Activated naive CD8-positive, alpha-beta T cell treated with anti-CD3 and anti-CD28 coated beads, Interleukin-2, amount 50 U/mL, for 16 hours (primary cell): ENCODE data around the gene LCORL.
"Not testable (repeated sequence)": the region's sequence is repeated elsewhere in the genome, so short reads cannot be mapped to it uniquely, and the experiment has no call there.

Source experiments
- DNase-seq: peaks from one replicate; pipeline ENCODE4 v3.0.0-alpha.2; 2020; ENCODE audit warnings: low read depth, low spot score

The LCORL gene

DNA sequence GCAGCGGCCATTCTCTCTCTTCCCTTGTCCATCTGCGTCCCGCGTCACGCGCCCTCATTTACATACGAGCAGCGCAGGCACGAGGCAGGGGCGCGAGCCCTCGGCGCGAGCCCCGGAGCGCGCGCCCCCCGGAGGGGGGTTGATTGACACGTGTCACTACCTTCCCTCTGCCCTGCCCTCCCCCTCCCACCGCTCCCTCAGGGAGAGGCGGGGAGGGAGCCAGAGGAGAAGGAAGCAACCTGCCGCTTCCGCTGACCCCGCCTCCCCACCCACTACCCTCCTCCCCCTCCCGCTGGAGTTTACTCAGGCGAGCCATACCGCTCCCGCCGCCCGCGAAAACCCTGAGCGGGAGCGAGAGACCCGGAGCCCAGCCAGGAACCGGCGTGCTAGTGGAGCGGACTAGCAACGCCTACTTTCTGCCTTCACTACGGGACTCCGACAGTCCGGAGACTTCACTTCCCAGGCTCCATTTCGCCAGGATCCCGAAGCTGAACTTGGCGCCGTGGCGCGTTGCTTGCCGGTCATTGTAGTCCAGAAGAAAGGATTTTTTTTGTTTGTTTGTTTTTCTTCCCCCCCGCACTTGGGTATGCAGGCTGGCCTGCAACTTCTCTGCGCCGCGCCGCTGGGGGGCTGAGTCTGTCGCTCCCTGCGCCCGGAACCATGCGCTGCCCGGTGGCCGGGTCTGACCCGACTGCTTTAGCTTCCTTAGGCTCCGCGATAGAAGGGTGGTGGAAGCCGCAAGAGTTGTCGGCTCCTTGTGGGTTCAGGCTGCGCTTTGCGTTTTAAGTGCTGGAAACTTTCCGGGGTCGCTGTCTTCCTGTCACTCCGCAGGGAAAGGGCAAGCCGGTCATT is at the start of gene LCORL:
Gene LCORL, minus strand, starts transcription at position 36 of the 852 bp plus-strand sequence. Its CDS starts 4 bp downstream, at position 32.
- DNase-seq: peak; percentile 77

DNA sequence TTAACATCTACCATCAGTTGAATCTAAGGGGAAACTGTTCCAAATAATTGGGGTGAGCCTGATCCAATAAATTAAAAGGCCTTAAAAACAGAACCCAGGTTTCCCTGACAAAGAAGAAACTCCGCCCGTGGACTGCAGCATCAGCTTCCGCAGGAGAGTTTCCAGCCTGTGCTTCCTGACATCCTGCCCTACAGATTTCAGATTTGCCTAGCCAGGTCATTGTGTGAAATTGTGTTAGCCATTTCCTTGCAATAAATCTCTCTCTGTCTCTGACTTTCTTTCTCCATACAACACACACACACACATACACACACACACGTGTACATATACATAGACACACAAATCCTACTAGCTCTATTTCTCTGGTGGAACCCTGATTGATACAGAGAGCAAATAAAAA is 48.3 kb upstream of the LCORL start:
- no peak for DNase-seq

DNA sequence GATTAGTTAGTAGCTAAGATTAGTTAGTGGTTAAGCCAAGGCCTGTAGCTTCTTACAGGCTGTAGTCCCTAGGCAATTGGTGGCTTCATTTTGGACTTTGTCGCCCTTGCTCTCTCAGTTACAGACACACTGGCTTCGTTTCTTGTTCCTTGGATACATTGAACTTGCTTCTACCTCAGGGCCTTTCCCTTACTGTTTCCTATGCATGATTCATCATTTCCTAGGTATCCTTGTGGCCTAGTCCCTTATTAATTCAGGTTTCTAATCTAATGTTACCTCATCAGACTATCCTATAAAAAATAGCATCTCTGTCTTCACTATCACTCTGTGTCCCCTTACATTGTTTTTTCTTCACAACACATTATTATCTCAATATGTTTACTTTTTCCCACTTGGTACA is 45.5 kb upstream of the LCORL start:
- no peak for DNase-seq

DNA sequence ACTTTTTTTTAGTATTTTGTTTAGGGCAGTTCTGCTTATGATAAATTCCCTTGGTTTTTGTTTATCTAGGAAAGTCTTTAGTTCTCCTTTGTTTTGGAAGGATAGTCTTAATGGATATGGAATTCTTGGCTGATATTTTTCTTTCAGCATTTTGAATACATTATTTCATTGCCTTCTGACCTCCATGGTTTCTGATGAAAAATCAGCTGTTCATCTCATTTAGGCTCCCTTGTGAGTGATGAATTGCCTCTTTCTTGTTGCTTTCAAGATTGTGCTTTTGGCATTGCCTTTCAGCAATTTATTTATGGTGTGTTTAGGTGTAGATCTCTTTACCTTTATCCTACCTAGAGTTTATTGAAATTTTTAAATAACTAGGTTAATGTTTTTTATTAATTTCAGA is 41.5 kb upstream of the LCORL start:
- no peak for DNase-seq

DNA sequence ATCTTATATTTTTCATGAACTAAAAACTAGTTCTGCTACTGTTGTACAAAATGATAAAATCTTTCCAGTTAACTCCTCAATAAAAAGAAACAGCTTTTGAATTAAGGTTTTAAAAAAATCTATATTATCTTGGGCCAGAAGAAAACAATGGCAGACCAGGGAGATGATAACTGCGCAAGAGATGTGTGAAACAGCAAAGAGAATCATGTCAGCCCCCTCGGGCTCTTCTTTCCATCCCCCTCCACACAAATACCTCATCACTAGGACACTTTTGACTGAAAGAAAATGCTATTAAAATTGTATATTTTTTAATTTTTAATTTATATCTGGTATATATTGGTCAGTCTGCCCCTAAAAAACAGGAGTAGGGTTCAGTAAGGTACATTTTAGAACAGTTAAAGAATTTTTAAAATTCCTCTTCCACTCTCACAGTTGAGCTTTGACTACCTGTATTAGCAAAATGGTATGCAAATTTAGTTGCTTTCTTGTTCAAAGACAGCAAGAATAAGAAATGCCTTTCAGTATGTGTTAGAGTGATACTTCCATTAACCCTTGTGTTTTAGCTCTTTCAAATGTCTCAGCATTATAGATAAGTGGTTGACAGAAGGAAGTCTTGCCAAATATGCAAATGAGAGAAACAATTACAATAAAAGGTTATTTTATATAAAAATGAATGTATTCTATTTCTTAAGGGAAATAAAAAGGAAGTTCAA is 36.4 kb upstream of the LCORL start:
- no peak for DNase-seq

DNA sequence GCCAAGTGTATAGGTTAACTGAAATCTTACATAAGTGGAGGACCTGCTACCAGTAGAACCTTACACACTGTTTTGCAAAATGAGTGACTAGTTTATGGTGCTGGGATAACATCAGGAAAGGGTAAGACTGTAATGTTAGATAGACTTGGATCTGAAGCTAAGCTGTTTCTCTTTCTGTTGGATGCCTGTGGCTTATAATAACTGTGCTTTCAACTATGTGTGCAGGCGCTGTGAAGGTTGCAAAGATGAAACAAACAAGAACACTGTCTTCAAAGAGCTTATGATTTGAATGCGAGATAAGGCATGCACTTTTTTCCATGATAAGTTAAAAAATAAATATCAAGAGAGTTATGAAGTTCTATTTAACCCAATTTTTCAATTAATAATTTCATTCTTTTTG is 34.5 kb upstream of the LCORL start:
- DNase-seq: no peak

DNA sequence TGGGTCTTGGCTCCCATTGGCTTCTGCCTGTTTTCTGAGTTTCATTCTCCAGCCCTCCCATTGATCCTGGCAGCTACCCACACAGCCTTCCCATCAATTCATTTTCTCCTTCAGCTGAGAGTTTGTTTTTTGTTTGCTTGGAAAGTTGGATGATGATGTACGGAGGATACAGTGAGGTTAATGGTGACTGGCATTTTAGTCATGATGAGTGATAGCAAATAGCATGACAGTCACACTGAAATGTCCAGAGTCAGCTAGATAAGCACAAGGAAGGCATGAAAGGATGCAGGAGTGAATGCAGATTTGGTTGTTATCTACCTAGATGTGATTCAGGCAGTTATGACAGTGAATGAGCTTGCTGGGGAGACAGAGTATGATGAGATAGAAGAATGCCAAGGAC is 30.6 kb upstream of the LCORL start:
- no peak for DNase-seq

DNA sequence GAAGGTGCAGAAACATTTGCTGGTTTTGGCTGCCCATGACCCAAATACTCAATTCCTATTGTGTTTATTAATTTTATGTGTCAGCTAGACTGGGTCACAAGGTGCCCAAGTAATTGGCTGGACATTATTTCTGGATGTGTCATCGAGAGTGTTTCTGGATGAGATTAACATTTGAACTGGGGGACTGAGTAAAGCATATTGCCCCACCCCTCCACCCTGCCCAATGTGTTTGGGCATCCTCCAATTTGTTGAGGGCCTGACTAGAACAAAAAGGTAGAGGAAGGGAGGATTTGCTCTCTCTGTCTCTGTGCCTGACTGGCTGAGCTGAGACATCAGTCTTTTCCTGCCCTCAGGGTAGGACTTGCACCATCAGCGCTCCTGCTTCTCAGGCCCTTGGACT is 29.7 kb upstream of the LCORL start:
- no peak for DNase-seq

DNA sequence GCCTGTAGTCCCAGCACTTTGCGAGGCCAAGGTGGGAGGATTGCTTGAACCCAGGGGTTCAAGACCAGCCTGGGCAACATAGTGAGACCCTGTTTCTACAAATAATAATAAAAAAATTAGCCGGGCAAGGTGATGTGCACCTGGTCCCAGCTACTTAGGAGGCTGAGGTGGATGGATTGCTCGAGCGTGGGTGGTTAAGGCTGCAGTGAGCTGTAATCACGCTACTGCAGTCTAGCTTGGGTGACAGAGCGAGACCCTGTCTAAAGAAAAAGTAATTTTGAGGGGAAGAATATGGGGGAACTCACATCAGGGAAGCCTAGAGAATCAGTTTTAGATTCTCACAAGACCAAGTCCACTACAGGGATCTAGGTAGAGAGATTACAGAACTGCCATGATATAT is 28.9 kb upstream of the LCORL start:
- no peak for DNase-seq

DNA sequence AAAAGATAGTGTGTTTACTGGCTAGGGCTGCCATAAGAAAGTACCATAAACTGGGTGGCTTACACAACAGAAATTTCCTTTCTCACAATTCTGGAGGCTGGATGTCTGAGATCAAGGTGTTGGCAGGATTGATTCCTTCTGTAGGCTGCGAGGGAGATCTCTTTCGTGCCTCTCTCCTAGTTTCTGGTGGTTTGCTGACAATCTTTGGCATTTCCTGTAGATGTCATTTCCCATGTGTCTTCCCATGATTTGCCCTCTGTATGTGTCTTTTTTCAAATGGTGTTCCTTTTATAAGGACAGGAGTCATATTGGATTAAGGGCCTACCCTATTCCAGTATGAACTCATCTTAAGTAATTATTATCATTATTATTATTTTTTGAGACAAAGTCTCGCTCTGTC is 27.9 kb upstream of the LCORL start:
- no peak for DNase-seq

DNA sequence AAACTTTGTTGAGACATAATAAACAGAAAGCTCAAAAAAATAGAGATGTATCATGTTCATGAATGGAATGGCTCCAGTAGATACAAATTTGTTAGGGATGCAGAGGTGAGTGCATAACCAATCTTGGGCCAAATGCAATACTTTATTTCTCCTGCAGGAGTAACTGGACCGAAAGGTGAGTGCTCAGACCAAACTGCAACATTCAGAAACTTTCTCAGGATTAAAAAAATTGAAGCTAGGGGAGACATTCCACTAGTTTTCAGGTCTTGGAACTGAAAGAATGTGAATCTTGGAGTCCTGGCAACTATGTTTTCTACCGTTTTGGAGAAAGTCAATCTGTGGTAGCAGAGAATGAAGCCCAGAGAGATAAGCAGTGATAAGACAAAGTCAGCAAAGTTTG is 21.2 kb upstream of the LCORL start:
- no peak for DNase-seq

DNA sequence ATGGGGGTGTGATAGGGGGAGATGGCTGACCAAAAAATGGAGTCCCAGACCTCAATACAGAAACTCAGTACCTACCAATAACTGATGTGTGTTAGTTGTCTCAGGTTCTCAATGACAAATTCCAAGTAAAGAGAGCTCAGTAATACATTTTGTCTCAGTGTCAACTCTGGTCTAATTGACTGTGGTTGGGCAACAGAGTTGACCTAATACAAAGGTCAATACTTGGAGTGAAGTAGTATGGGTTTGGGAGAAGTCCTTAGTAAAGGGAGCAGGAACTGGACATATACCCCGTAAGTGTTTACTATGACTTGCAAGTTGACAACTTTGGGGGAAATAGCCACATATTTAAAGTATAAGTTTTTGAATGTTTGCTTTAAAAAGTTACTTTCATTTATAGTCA is 20.5 kb upstream of the LCORL start:
- no peak for DNase-seq

DNA sequence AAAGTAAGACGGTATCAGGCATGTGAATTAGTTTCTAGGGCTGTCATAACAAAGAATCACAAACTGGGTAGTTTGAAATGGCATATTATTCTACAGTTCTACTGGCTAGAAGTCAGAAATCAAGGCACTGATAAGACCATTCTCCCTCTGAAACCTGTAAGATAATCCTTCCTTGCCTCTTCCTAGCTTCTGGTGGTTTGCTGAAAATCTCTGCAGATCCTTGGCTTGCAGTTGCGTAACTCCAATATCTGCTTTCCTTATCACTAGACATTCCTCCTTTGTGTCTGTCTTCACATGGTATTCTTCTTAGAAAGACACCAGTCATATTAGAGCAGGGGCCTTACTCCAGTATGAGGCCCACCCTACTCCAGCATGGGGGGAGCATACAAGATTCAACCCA is 19.6 kb upstream of the LCORL start:
- DNase-seq: no peak

DNA sequence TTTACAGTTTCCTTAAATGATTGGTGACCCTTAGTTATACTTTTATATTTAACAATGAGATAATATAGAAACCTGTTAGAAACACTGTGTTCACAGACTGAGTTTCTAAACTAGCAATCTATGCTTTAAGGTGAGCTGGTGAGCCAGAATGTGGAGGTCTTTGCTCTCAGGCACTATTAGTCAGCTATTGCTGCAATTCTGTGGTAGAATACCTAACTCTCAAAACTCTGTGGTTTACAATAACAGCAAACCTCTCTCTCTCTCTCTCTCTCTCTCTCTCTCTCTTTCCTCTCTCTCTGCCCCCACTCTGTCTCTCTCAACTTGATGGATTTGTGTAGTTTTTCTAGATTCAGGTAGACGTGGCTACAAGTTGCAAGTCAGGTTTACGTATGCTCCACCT is 17.6 kb upstream of the LCORL start:
- no peak for DNase-seq

DNA sequence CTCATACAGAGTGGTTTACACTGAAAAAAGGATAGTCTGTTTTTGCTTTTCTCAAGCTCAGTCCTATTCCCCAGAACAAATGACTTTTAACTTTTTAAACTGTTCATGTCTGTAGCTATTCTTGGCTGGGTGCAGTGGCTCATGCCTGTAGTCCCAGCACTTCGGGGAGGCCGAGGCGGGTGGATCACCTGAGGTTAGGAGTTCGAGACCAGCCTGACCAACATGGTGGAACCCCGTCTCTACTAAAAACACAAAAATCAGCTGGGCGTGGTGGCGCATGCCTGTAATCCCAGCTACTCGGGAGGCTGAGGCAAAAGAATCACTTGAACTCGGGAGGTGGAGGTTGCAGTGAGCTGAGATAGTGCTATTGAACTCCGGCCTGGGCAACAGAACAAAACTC is 14.8 kb upstream of the LCORL start:
- DNase-seq: not testable (repeated sequence)

DNA sequence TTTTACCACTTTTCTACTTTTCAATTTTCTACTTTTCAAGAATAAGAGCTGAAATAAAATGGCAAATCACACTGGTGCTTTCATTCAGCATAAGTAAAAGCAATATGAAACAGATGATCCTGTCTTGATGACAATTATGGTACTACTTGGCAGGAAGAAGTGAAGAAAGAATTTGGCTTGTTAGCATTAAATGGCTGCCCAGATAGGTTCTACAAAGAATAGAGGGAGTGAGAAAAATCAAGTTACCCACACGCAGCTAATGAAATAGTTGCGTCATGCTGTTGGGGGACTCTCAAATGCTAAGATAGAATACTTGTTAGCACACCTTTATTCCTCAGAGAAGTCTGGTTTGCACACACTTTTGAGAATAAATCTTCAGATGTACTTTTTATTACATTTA is 12.5 kb upstream of the LCORL start:
- no peak for DNase-seq

DNA sequence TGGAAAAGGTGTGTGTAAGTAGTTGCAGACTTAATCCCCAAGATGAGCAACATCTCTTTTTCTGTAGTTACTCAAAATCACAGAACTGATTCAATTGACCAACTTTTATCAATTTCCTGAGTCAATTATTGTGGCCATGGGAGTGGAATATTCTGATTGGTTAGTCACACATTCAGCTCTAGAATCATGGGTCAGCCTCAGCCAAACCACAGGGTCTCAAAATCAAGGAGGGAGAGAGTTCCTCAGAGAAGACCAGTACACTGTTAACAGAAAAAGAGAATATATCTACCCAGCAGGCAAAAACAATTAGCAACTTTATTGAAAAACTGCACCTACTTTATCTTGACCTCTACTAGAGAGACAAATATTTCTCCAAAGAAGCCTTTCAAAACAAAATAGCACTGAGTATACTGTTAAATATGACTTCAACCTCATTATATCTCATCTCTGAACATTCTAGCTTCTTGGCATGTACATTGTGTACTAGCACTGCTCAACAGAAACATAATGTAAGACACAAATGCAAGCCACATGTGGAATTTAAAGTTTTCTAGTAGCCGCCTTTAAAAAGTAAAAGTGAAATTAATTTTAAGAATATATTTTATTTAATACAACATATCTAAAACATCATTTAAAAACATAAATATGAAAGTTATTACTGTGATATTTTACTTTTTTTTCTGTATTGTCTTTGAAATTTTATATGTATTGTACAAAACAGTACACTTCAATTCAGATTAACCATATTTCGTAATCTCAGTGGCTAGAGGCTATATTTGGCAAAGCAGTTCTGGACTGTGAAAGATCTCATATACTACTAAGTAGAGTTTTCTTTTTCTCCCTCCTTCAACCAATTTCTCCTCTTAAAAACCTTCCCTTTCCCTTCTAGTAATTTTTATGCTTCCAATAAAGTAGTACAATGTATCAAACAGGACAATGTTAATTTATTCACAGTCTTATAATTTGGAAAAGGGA is 11.8 kb upstream of the LCORL start:
- DNase-seq: no peak

DNA sequence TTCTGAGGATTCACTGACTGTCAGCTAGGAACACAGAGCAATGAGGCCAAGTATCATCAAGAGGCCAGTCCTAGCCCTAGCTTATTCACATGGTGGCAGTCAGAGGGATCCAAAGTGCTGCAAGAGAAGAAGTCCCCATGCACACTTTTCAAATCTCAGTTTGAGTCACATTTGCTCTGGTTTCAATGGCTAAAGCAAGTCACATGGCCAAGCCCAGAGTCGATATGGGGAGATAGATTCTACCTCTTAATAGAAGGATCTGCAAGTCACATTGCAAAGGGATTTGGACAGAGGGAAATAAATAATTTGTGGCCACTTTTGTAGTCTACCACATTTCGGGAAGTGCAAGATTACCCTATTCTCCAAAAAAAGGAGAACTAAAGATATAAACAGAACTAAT is 3.7 kb upstream of the LCORL start:
- no peak for DNase-seq

DNA sequence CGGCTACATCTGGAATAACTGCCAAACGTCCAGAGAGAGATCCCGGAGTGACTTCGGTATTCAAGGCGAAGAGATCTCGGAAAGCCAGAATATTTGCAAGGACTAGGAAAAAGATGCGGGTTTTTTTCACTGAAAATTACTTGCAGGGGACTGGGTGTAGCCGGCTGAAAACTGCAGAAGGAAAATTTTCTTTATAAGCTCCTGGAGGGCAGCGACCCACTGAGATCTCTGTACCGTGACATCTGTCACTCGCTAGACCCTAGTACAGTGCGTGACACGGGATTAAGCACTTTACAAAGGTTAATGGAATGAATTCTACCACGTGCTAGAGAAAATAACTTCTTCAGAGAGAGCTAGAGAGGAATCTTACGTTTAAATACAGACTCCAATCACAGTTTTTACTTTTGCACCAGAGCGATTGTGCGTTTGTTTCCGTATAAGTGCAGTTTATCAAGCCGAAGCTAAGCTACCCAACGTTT is 1.1 kb upstream of the LCORL start:
- DNase-seq: no peak

DNA sequence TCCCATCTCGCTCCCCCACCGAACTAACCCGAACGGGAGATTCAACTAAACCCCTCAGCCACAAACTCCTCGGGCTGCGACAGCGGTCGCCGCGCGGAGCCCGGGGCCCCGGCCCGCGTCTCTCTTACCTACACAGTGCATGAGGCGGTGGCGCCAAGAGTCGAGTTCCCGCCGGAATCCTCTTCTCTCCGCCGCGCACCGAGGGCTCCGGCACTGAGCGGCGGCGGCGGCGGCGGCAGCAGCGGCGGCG is 160 bp downstream of the LCORL start:
- DNase-seq: no peak

DNA sequence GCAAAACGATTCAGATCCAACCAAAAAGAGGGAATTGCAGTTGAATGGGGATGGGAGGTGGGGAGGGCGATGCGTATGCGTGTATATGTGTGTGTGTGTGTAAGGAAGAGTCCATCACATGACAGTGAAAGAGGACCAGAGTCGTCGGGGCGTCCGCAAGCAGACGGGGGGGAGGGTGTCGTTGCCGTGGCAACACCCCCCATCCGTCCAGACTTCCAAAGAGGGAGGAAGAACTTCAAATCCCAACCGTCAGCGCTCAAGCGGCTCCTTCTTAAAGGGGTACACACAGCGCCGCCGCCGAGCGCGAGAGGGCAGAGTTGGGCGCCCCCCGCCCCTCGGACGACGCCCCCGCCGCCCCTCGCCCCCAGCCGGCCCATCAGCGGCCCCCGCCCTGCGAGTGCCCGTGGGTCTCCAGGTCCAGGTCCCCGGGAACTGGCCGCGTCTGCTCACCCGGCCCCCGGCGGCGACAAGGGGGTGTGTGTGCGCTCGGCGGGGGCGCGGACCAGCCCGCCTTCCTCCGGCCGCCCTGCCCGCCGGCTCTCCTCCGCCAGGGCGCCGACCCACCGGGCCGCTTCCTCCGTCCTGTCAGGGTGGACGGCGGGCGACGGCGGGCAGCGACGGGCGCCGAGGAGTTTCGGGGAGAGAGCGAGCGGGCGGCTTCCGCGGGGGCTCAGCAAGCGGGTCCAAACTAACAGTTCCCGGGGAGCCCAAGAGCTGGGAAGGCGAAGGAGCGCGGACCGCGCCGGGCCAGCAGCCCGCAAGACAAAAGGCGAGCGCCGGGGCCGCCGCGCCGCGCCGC is 685 bp downstream of the LCORL start:
- no peak for DNase-seq
